Measurements from ENCODE around the gene KIF26B.

The KIF26B gene

DNA sequence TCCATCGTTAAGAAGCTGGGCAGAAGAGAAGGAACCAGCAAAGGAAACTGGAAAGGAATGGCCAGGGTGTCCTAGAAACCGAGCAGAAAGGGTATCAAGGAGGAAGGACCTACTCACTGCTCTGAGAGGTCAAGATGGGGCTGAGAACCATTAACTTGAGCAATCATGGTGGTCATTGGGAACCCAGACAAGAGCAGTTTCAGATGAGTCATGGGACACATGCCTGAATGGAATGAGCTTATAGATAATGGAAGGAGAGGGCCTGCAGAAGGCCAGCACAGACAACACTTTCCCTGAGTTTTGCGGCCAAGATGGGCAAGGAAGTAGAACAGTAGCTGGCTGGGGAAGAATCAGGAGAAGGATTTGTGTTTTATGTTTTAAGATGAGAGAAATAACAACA lies 383.2 kb downstream of the KIF26B start:
- no peak for DNase-seq

DNA sequence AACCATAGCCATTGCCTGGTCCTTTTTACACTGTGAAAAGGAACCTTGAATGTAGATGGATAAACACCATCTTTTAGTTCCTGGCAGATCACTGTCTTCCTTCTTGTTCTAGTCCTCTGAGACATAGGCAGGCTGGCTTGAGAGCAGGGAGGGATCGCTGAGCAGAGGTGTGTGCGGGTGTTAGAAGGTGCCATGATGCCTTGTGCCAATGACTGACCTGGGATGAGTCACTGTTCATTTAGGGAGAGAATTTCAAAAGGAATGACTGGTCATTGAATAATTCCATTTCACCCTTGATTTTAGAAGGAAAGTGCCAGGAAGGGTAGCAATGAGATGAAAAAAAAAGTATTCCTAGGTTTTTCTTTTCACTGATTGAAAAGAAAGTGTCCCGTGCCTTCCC lies 383.9 kb downstream of the KIF26B start:
- DNase-seq, result no peak

DNA sequence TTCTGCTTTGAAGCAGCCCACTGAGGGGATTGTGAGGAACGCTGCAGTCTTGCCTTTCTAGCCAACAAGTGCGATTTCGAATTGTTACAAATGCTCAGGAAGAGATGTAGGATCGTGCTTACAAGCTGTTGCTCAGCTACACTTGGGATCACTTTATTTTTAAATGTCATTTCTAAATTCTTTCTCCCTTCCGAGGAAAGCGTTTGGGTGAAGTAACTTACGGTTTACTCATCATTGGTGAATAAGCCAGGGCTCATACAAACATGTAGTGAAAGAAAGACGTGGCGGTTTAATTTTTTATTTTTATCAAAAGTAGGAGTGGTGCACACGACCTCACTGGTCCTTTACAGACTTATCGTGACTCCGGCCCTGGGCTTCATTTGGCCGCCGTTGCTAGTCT lies 386.6 kb downstream of the KIF26B start:
- DNase-seq, result no peak

DNA sequence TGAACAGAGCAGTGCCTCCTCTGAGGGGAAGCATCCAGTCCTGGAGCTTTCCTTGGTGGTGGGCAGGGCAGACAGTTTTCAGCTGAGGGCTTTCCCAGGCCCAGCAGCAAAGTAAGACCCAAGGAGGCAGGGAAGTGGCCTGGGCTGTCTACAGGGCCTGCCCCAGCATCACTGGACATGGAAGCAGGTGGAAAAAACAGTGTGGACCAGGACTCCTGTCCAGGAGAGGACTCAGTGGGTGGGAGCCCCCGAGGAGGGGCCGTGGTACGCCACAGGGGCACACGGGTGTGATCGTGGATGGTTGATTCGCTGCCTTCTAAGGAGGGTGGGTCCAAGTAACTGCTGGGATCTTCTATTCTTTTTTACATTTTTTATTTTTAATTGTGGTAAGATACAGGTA lies 387.6 kb downstream of the KIF26B start:
- DNase-seq, result no peak

- DNase-seq, result no peak
These were observed 389.5 kb downstream of the KIF26B start for GRCh38 chr1:245544236-245544635.

DNA sequence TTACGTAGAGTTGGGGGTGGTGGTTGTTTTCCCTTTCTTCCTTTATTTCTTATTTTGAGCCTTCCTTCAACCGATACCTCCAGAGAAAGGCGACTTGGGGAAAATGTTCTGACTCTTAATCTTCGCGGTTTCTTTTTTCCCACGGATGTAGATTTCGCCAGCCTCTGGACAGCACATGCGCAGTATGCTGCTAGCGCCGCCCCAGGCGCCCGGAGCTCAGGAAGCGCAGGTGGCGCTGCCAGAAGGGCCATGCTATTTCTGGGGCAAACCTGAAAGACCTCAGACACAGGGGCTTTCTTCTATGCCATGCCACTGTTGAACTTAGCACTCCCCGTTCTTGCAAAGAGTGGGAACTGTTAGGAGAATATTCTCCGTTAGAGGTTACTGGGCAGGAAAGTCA lies 392.1 kb downstream of the KIF26B start:
- no peak for DNase-seq

DNA sequence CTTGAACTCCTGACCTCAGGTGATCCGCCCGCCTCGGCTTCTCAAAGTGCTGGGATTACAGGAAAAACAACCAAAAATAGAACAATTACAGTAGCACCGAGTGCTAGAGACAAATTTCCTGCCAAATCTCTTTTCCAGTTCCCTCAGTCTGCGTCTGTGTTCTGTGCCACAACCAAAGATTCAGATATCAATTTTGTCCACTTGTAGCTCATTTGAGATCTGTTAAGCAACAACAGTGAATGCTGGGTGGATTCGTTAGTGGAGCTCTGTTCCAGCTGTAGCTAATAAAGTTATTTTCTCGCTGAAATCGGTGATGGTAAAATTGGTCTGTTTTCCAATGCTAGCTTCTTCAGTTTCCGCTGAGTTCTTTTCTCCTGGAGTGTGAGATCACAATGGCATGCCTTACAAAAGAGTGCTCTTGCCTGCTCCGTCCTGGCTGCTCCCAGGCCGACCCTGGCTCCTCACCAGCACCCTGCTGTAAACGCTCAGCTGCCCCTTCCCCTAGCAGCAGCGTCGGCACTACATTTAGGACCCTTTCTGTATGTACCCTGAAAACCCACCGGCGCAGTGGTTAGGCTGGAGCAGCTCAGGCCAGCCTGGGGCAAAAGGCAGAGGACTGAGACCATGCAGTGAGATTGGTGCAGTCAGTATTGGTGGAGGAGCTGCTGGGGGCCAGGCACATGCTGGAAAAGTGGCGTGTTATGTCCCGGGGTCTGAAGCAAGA lies 395.4 kb downstream of the KIF26B start:
- no peak for DNase-seq

- no peak for DNase-seq
These were observed 395.9 kb downstream of the KIF26B start for GRCh38 chr1:245550720-245551043.

DNA sequence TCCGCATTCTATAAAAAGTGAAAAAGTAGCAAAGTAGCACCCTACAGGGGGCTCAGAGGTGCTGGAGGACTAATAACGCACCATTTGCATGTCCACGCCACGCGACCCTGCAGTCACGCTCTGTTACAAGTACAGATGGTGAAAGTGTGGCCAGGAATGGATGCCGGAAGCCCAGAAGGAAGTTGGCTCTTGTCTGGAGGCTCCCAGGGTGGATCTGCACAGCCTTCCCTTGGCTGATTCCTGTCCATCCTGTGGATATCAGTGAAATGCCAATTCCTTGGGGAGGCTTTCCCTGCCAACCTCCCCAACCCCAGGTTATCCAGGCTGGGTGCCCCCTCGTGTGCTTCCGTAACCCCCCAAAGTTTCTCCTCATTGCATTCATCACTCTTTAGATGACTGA lies 396.8 kb downstream of the KIF26B start:
- DNase-seq, result no peak

DNA sequence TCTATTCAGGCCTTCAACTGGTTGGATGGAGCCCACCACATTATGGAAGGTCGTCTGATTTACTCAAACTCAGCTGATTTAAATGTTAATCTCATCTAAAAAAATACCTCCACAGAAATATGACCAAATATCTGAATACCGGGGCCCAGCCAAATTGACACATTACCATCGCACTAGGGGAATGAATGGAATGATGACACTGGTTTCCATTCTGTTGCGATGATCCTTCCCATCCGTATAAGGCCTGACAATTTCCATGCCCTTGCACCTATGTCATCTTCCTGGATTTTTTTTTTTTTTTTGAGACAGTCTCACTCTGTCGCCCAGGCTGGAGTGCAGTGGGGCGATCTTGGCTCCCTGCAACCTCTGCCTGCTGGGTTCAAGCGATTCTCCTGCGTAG lies 397.5 kb downstream of the KIF26B start:
- DNase-seq, result no peak

- DNase-seq, result no peak
These were observed 401.3 kb downstream of the KIF26B start for GRCh38 chr1:245556057-245556456.

DNA sequence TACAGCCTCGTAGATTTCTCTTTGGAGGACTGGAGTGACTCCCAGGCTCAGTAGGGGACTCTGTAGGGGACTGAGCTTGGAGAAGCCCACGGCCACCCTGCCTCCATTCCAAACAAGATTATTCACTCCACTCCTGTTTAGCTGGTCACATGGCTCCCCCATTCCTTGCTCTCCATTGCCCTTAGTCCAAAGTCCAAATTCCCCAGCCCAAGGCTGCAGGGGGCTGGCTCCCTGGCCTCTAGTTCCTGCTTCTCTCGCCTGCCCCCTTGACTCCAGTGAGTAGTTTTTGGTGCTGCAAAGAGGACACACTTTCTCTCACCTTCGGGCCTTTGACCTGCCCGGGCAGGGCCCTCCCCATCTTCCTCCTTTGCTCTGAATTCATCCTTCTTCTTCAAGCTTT lies 403.3 kb downstream of the KIF26B start:
- DNase-seq, result no peak

DNA sequence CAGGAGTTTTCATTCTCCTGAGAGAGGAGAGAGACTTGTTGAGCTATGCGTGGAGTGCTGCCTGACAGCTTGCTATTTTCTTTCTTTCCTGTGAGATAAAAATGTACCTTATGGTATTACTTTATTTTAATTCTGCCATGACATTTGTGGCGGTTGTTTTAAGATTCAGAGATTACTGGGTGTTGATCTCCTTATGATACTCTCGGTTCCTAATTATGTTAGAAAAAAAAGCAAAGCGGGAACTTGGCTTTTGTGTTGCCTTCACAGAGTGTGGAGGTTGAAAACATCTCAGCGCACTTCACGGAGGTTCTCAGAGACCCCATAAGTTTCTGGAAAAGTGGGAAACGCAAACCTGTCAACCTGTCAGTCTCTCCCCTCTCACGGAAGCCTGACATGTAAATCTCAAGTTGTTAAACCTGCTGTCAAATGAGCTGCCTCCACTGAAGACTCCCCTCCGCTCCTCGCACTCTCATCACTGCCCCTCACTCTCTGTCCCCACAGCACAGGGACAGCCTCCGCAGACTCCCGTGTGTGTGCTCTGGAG lies 405.6 kb downstream of the KIF26B start:
- DNase-seq, result no peak

- no peak for DNase-seq
These were observed 407.0 kb downstream of the KIF26B start for GRCh38 chr1:245561665-245562234.

DNA sequence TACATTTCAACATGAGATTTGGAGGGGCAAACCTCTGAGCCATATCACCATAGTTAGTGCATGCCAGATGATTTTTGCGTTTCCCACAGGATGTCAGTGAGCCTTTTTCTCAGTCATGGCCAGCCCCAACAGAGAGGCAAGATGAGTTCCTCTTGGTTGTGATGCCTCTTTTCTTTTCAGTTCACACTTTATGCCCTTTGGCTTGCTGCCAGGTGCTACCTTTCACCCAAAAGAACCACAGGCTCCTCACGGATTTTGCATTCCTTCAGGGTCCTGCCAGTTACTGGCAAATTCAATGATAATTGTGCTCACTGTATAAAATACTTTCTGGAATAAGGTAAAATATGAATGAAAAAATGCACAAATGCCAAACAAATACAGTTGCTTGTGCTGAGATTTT lies 411.3 kb downstream of the KIF26B start:
- DNase-seq, result no peak

GRCh38 chr1:245566952-245567351 lies 412.2 kb downstream of the KIF26B start:
- DNase-seq, result no peak

- no peak for DNase-seq
These were observed 417.1 kb downstream of the KIF26B start for GRCh38 chr1:245571815-245572294.

DNA sequence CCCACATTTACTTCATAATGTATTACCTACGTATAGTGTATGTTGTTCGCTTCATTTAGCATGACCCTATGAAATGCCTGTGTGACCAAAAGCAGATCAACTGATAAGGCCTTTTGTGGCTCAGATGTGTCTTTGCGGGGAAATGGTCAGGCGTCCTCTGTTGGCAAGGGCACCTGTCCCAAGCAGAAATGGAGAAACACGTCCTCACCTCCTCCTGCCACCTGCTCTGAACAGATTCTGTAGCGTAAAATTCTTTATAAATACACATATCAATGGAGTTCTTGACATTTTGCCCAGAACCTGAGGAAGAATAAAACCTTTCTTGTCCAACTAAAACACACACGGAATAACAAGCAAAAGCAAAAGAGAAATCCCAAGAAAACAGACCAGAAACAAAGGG lies 417.9 kb downstream of the KIF26B start:
- no peak for DNase-seq

GRCh38 chr1:245575710-245576109 lies 420.9 kb downstream of the KIF26B start:
- DNase-seq, result no peak

DNA sequence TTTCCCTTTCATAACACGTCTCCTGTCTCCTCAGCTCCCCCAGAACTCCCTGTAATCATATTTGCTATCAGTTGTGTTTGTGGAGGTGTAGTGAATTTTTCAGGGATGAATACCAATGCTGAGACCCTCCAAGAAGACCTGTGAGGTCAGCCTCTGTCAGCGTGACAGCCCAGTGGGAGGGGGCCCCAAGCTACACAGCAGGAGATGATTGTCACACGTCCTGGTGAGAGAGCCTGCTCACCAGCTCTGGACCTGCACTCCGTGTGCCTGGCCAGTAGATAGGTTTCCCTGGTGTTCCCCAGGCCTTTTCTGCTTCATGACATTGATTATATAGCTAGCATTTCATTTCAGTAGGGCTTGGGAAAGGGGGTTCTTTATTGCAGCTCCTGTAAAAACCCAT lies 421.5 kb downstream of the KIF26B start:
- no peak for DNase-seq

DNA sequence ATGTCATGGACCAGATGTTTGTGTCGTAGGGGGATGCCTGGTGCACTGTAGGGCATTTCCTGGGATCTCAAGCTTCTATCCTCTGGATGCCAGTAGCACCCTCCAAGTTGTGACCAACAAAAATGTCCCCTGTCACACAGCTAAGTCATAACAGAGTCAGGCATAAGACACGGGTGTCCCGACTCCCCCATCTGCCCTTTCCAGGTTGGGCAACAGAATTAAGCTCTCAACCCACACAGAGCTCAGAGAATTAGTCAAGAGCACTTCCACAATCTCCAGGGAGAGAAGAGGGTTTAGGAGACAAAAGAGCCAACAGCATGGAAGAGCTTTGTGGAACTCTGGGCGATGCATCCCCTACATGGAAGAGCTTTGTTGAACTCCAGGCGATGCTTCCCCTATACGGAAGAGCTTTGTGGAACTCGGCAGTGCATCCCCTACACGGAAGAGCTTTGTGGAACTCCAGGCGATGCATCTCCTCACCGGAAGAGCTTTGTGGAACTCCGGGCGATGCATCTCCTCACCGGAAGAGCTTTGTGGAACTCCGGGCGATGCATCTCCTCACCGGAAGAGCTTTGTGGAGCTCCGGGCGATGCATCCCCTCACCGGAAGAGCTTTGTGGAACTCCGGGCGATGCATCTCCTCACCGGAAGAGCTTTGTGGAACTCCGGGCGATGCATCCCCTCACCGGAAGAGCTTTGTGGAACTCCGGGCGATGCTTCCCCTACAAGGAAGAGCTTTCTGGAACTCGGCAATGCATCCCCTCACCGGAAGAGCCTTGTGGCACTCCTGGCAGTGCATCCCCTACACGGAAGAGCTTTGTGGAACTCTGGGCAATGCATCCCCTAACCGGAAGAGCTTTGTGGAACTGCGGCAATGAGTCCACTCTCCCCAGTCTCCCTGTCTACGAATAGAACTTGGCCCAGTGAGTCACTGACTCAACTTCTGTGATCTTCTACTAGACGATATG lies 422.7 kb downstream of the KIF26B start:
- DNase-seq, result no peak

DNA sequence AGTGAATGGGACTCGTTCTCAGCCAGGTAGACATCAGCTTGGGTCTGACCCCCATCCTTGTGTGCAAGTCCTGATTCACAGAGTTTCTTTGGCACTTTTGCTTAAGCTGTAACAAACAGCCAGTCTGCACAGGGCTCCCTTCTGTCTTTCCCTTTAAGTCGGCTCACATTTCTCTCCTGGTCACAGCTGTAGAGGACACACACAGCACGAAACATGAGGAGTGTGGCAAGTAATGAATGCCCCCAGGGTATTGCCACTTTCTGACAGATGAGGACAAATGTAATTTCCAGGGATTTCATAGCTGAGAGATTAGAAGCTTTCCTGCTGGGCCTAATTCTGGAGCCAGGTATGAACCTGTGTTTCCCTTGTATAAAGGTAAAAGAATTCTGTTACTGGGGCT lies 423.5 kb downstream of the KIF26B start:
- DNase-seq, result no peak

GRCh38 chr1:245578771-245579170 lies 424.0 kb downstream of the KIF26B start:
- no peak for DNase-seq

GRCh38 chr1:245579881-245580280 lies 425.1 kb downstream of the KIF26B start:
- DNase-seq, result no peak
